ENCODE measurements around the gene CCDC157.

The CCDC157 gene

GRCh38 chr22:30371321-30371720 lies 14.5 kb downstream of the CCDC157 start:
- no peaks in the 10 kb centered on the region for H3K9me3 ChIP-seq (ENCODE audit: control insufficient read depth, low read length)

DNA sequence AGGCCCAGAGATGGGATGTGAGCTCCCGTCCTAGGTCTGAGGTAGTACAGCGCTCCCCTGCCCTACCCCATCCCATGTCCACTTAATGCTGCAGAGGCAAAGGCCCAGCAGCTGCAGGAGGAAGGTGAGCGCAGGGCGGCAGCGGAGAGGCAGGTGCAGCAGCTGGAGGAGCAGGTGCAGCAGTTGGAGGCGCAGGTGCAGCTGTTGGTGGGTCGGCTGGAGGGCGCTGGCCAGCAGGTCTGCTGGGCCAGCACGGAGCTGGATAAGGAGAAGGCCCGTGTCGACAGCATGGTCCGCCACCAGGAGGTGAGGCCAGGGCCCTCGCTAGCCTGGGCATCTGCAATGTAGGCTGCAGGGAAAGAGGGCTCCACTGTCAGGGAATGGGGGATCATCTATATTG lies 15.2 kb downstream of the CCDC157 start:
- H3K9me3 ChIP-seq (ENCODE audit: control insufficient read depth, low read length): no peaks in the 10 kb centered on the region
- H3K27me3 ChIP-seq (replicated peaks; ENCODE audit: control insufficient read depth, insufficient read depth, low read length, poor library complexity, severe bottlenecking): no peaks in the 10 kb centered on the region
- no peaks in the 10 kb centered on the region for H3K4me1 ChIP-seq (ENCODE audit: control insufficient read depth, insufficient read depth, low read length, poor library complexity, severe bottlenecking)
- no peak overlapping the region for H3K27ac ChIP-seq (ENCODE audit: insufficient read depth, low read length, poor library complexity, severe bottlenecking)
- no peak for DNase-seq
- no peaks in the 10 kb centered on the region for H3K36me3 ChIP-seq (ENCODE audit: control insufficient read depth, insufficient read depth, low read length)
- H3K4me3 ChIP-seq (ENCODE audit: insufficient read depth, low read depth, low read length, poor library complexity, severe bottlenecking): no peak overlapping the region

More at GRCh38 chr22:30371321-30371720, 14.5 kb downstream of the CCDC157 start:
- no peaks in the 10 kb centered on the region for H3K4me1 ChIP-seq (ENCODE audit: control insufficient read depth, insufficient read depth, low read length, poor library complexity, severe bottlenecking)
- H3K4me3 ChIP-seq (ENCODE audit: insufficient read depth, low read depth, low read length, poor library complexity, severe bottlenecking): no peak overlapping the region
- H3K36me3 ChIP-seq (ENCODE audit: control insufficient read depth, insufficient read depth, low read length): no peaks in the 10 kb centered on the region
- no peak for DNase-seq
- H3K27ac ChIP-seq (ENCODE audit: insufficient read depth, low read length, poor library complexity, severe bottlenecking): no peak overlapping the region
- no peaks in the 10 kb centered on the region for H3K27me3 ChIP-seq (replicated peaks; ENCODE audit: control insufficient read depth, insufficient read depth, low read length, poor library complexity, severe bottlenecking)

GRCh38 chr22:30372915-30373314 lies 16.1 kb downstream of the CCDC157 start:
- Histone ChIP-seq H3K27me3 (replicated peaks; ENCODE audit: control insufficient read depth, insufficient read depth, low read length, poor library complexity, severe bottlenecking) (no peaks in the 10 kb centered on the region), H3K4me3 (ENCODE audit: insufficient read depth, low read depth, low read length, poor library complexity, severe bottlenecking) (no peak overlapping the region), H3K36me3 (ENCODE audit: control insufficient read depth, insufficient read depth, low read length) (no peaks in the 10 kb centered on the region), H3K4me1 (ENCODE audit: control insufficient read depth, insufficient read depth, low read length, poor library complexity, severe bottlenecking) (no peaks in the 10 kb centered on the region), H3K27ac (ENCODE audit: insufficient read depth, low read length, poor library complexity, severe bottlenecking) (no peak overlapping the region), H3K9me3 (ENCODE audit: control insufficient read depth, low read length) (no peaks in the 10 kb centered on the region)
- DNase-seq: no peak

GRCh38 chr22:30373331-30374325 lies 16.8 kb downstream of the CCDC157 start:
- Histone ChIP-seq H3K4me3 (ENCODE audit: insufficient read depth, low read depth, low read length, poor library complexity, severe bottlenecking) (no peak overlapping the region), H3K4me1 (ENCODE audit: control insufficient read depth, insufficient read depth, low read length, poor library complexity, severe bottlenecking) (no peaks in the 10 kb centered on the region), H3K36me3 (ENCODE audit: control insufficient read depth, insufficient read depth, low read length) (no peaks in the 10 kb centered on the region), H3K27me3 (replicated peaks; ENCODE audit: control insufficient read depth, insufficient read depth, low read length, poor library complexity, severe bottlenecking) (no peaks in the 10 kb centered on the region), H3K9me3 (ENCODE audit: control insufficient read depth, low read length) (no peaks in the 10 kb centered on the region), H3K27ac (ENCODE audit: insufficient read depth, low read length, poor library complexity, severe bottlenecking) (no peak overlapping the region)
- no peak for DNase-seq

GRCh38 chr22:30375312-30375849 lies 18.6 kb downstream of the CCDC157 start:
- H3K9me3 ChIP-seq (ENCODE audit: control insufficient read depth, low read length): no peaks in the 10 kb centered on the region
- H3K27me3 ChIP-seq (replicated peaks; ENCODE audit: control insufficient read depth, insufficient read depth, low read length, poor library complexity, severe bottlenecking): no peaks in the 10 kb centered on the region
- no peak for DNase-seq
- no peak overlapping the region for H3K4me3 ChIP-seq (ENCODE audit: insufficient read depth, low read depth, low read length, poor library complexity, severe bottlenecking)
- no peaks in the 10 kb centered on the region for H3K4me1 ChIP-seq (ENCODE audit: control insufficient read depth, insufficient read depth, low read length, poor library complexity, severe bottlenecking)
- no peak overlapping the region for H3K27ac ChIP-seq (ENCODE audit: insufficient read depth, low read length, poor library complexity, severe bottlenecking)
- H3K36me3 ChIP-seq (ENCODE audit: control insufficient read depth, insufficient read depth, low read length): no peaks in the 10 kb centered on the region

DNA sequence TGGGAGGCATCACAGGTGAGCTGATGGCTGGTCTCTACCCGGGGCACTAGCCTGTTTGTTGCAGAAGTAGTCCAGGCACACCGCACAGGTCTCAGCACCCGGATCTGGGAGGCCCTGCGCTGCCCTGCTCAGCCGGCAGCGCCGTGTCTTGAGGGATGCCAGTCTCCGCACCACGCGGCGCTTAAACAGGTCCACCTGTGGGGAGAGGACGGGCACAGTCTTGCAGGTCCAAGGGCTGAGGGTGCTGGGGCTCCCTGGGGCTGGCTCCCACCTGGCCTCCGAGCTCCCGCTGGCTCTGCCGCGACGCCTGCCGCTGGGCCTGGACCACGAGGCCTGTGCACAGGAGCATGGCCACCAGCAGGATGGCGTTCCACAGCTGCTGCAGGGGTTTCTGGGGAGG lies 23.2 kb downstream of the CCDC157 start:
- Histone ChIP-seq H3K27ac (ENCODE audit: insufficient read depth, low read length, poor library complexity, severe bottlenecking) (no peak overlapping the region), H3K9me3 (ENCODE audit: control insufficient read depth, low read length) (no peaks in the 10 kb centered on the region), H3K4me3 (ENCODE audit: insufficient read depth, low read depth, low read length, poor library complexity, severe bottlenecking) (no peak overlapping the region), H3K4me1 (ENCODE audit: control insufficient read depth, insufficient read depth, low read length, poor library complexity, severe bottlenecking) (no peaks in the 10 kb centered on the region), H3K36me3 (ENCODE audit: control insufficient read depth, insufficient read depth, low read length) (no peaks in the 10 kb centered on the region), H3K27me3 (replicated peaks; ENCODE audit: control insufficient read depth, insufficient read depth, low read length, poor library complexity, severe bottlenecking) (no peaks in the 10 kb centered on the region)
- DNase-seq: no peak

GRCh38 chr22:30381264-30381663 lies 24.5 kb downstream of the CCDC157 start:
- no peak overlapping the region for H3K27ac ChIP-seq (ENCODE audit: insufficient read depth, low read length, poor library complexity, severe bottlenecking)
- H3K4me3 ChIP-seq (ENCODE audit: insufficient read depth, low read depth, low read length, poor library complexity, severe bottlenecking): no peak overlapping the region
- no peaks in the 10 kb centered on the region for H3K27me3 ChIP-seq (replicated peaks; ENCODE audit: control insufficient read depth, insufficient read depth, low read length, poor library complexity, severe bottlenecking)
- no peaks in the 10 kb centered on the region for H3K9me3 ChIP-seq (ENCODE audit: control insufficient read depth, low read length)
- DNase-seq: no peak
- no peaks in the 10 kb centered on the region for H3K36me3 ChIP-seq (ENCODE audit: control insufficient read depth, insufficient read depth, low read length)
- H3K4me1 ChIP-seq (ENCODE audit: control insufficient read depth, insufficient read depth, low read length, poor library complexity, severe bottlenecking): no peaks in the 10 kb centered on the region

DNA sequence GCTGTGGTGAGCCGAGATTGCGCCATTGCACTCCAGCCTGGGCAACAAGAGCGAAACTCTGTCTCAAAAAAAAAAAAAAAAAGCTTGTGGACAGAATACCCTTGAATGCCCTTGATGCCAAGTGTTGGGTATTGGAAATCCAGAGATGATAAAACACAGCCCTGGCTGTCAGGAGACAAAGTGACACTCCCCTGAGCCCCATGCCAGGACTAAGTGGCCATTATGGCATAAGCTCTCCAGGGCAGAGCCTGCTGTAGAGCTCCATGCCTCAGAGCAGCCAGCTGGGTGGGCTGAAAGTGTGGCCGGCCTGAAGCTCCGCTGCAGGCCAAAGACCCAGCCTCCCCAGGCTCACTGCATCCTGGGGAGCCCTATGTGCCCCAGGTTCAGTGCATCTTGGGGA lies 25.5 kb downstream of the CCDC157 start:
- no peak overlapping the region for H3K27ac ChIP-seq (ENCODE audit: insufficient read depth, low read length, poor library complexity, severe bottlenecking)
- H3K4me3 ChIP-seq (ENCODE audit: insufficient read depth, low read depth, low read length, poor library complexity, severe bottlenecking): no peak overlapping the region
- no peaks in the 10 kb centered on the region for H3K36me3 ChIP-seq (ENCODE audit: control insufficient read depth, insufficient read depth, low read length)
- H3K4me1 ChIP-seq (ENCODE audit: control insufficient read depth, insufficient read depth, low read length, poor library complexity, severe bottlenecking): peaks cover 6% of the 10 kb centered on the region
- no peaks in the 10 kb centered on the region for H3K27me3 ChIP-seq (replicated peaks; ENCODE audit: control insufficient read depth, insufficient read depth, low read length, poor library complexity, severe bottlenecking)
- no peak for DNase-seq
- H3K9me3 ChIP-seq (ENCODE audit: control insufficient read depth, low read length): no peaks in the 10 kb centered on the region

GRCh38 chr22:30383061-30383460 lies 26.3 kb downstream of the CCDC157 start:
- H3K36me3 ChIP-seq (ENCODE audit: control insufficient read depth, insufficient read depth, low read length): no peaks in the 10 kb centered on the region
- H3K27me3 ChIP-seq (replicated peaks; ENCODE audit: control insufficient read depth, insufficient read depth, low read length, poor library complexity, severe bottlenecking): no peaks in the 10 kb centered on the region
- H3K9me3 ChIP-seq (ENCODE audit: control insufficient read depth, low read length): no peaks in the 10 kb centered on the region
- no peak overlapping the region for H3K4me3 ChIP-seq (ENCODE audit: insufficient read depth, low read depth, low read length, poor library complexity, severe bottlenecking)
- H3K27ac ChIP-seq (ENCODE audit: insufficient read depth, low read length, poor library complexity, severe bottlenecking): no peak overlapping the region
- no peak for DNase-seq
- H3K4me1 ChIP-seq (ENCODE audit: control insufficient read depth, insufficient read depth, low read length, poor library complexity, severe bottlenecking): peaks cover 8% of the 10 kb centered on the region

- Histone ChIP-seq H3K4me1 (ENCODE audit: control insufficient read depth, insufficient read depth, low read length, poor library complexity, severe bottlenecking) (peaks cover 8% of the 10 kb centered on the region), H3K9me3 (ENCODE audit: control insufficient read depth, low read length) (no peaks in the 10 kb centered on the region), H3K36me3 (ENCODE audit: control insufficient read depth, insufficient read depth, low read length) (no peaks in the 10 kb centered on the region), H3K27me3 (replicated peaks; ENCODE audit: control insufficient read depth, insufficient read depth, low read length, poor library complexity, severe bottlenecking) (no peaks in the 10 kb centered on the region), H3K27ac (ENCODE audit: insufficient read depth, low read length, poor library complexity, severe bottlenecking) (no peak overlapping the region), H3K4me3 (ENCODE audit: insufficient read depth, low read depth, low read length, poor library complexity, severe bottlenecking) (no peak overlapping the region)
- DNase-seq: no peak
Observed at GRCh38 chr22:30385942-30386341, 29.1 kb downstream of the CCDC157 start.
